ENCODE measurements around the gene NDEL1. TPM values are rescaled to one million over a fixed set of nuclear protein-coding genes. Genes with fewer than 3 reads are reported as not detected.

Gene NDEL1
- total RNA-seq, 1 experiment from 2014 or later = 34.7 TPM

DNA sequence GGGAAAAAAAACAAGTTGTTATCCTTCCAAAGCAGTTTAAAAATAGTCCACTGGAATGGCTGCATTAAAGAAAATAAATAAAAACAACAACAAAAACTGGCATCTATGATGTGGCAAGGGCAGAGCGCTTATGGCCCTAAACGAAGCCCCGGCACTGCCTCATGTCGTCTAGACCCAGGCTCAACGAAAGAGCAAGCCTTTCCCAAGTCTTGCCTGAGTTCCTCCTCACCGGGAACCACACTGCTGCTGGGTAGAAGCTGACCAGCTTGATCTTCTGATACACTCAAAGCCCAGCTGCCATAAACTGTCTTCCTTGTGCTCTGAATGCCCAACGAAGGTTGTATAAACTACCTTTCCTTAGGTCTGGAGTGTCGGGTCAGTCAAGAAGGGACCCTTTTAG lies 37.0 kb downstream of the NDEL1 start:
- H3K4me3 Mint-ChIP-seq = no peak overlapping the region
- ChIA-PET POLR2A (no interaction called here), CTCF (interaction anchor here (3.8 kb wide), 1 partner anchor 313 kb away, joined by 15 read pairs; no protein-coding TSS in a partner anchor)
- H3K27ac Mint-ChIP-seq = peak overlapping the region; percentile 84
- peaks cover 50% of the 10 kb centered on the region for H3K36me3 Mint-ChIP-seq
- no peaks in the 10 kb centered on the region for H3K27me3 Mint-ChIP-seq (ENCODE audit: low read depth)
- no peaks in the 10 kb centered on the region for H3K9me3 Mint-ChIP-seq
- ATAC-seq (no peak), DNase-seq (ENCODE audit: low spot score) (no peak)
- TF ChIP-seq ZNF138 (CRISPR knock-in tag; conservative IDR thresholded peaks at IDR 0.05) (no peak), JUN (CRISPR knock-in tag; IDR thresholded peaks at IDR 0.05) (no peak), SMAD3 (CRISPR knock-in tag; IDR thresholded peaks at IDR 0.05; ENCODE audit: borderline replicate concordance) (no peak), ZNF396 (CRISPR knock-in tag; IDR thresholded peaks at IDR 0.05; ENCODE audit: borderline replicate concordance) (no peak), GABPB1 (CRISPR knock-in tag; IDR thresholded peaks at IDR 0.05) (no peak), GRHL2 (CRISPR knock-in tag; IDR thresholded peaks at IDR 0.05; ENCODE audit: insufficient replicate concordance, severe bottlenecking) (no peak), TCF7 (CRISPR knock-in tag; IDR thresholded peaks at IDR 0.05; ENCODE audit: low read depth) (no peak), PRRX2 (CRISPR knock-in tag; IDR thresholded peaks at IDR 0.05) (no peak)
- TF ChIP-seq, protein P1, sequence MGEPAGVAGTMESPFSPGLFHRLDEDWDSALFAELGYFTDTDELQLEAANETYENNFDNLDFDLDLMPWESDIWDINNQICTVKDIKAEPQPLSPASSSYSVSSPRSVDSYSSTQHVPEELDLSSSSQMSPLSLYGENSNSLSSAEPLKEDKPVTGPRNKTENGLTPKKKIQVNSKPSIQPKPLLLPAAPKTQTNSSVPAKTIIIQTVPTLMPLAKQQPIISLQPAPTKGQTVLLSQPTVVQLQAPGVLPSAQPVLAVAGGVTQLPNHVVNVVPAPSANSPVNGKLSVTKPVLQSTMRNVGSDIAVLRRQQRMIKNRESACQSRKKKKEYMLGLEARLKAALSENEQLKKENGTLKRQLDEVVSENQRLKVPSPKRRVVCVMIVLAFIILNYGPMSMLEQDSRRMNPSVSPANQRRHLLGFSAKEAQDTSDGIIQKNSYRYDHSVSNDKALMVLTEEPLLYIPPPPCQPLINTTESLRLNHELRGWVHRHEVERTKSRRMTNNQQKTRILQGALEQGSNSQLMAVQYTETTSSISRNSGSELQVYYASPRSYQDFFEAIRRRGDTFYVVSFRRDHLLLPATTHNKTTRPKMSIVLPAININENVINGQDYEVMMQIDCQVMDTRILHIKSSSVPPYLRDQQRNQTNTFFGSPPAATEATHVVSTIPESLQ (CRISPR knock-in tag; IDR thresholded peaks at IDR 0.05) = no peak
- TF ChIP-seq, protein P2, sequence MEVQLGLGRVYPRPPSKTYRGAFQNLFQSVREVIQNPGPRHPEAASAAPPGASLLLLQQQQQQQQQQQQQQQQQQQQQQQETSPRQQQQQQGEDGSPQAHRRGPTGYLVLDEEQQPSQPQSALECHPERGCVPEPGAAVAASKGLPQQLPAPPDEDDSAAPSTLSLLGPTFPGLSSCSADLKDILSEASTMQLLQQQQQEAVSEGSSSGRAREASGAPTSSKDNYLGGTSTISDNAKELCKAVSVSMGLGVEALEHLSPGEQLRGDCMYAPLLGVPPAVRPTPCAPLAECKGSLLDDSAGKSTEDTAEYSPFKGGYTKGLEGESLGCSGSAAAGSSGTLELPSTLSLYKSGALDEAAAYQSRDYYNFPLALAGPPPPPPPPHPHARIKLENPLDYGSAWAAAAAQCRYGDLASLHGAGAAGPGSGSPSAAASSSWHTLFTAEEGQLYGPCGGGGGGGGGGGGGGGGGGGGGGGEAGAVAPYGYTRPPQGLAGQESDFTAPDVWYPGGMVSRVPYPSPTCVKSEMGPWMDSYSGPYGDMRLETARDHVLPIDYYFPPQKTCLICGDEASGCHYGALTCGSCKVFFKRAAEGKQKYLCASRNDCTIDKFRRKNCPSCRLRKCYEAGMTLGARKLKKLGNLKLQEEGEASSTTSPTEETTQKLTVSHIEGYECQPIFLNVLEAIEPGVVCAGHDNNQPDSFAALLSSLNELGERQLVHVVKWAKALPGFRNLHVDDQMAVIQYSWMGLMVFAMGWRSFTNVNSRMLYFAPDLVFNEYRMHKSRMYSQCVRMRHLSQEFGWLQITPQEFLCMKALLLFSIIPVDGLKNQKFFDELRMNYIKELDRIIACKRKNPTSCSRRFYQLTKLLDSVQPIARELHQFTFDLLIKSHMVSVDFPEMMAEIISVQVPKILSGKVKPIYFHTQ (CRISPR knock-in tag; IDR thresholded peaks at IDR 0.05) = no peak
- TF ChIP-seq, protein P3, sequence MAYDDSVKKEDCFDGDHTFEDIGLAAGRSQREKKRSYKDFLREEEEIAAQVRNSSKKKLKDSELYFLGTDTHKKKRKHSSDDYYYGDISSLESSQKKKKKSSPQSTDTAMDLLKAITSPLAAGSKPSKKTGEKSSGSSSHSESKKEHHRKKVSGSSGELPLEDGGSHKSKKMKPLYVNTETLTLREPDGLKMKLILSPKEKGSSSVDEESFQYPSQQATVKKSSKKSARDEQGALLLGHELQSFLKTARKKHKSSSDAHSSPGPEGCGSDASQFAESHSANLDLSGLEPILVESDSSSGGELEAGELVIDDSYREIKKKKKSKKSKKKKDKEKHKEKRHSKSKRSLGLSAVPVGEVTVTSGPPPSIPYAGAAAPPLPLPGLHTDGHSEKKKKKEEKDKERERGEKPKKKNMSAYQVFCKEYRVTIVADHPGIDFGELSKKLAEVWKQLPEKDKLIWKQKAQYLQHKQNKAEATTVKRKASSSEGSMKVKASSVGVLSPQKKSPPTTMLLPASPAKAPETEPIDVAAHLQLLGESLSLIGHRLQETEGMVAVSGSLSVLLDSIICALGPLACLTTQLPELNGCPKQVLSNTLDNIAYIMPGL (CRISPR knock-in tag; IDR thresholded peaks at IDR 0.05) = no peak
- TF ChIP-seq, protein P4, sequence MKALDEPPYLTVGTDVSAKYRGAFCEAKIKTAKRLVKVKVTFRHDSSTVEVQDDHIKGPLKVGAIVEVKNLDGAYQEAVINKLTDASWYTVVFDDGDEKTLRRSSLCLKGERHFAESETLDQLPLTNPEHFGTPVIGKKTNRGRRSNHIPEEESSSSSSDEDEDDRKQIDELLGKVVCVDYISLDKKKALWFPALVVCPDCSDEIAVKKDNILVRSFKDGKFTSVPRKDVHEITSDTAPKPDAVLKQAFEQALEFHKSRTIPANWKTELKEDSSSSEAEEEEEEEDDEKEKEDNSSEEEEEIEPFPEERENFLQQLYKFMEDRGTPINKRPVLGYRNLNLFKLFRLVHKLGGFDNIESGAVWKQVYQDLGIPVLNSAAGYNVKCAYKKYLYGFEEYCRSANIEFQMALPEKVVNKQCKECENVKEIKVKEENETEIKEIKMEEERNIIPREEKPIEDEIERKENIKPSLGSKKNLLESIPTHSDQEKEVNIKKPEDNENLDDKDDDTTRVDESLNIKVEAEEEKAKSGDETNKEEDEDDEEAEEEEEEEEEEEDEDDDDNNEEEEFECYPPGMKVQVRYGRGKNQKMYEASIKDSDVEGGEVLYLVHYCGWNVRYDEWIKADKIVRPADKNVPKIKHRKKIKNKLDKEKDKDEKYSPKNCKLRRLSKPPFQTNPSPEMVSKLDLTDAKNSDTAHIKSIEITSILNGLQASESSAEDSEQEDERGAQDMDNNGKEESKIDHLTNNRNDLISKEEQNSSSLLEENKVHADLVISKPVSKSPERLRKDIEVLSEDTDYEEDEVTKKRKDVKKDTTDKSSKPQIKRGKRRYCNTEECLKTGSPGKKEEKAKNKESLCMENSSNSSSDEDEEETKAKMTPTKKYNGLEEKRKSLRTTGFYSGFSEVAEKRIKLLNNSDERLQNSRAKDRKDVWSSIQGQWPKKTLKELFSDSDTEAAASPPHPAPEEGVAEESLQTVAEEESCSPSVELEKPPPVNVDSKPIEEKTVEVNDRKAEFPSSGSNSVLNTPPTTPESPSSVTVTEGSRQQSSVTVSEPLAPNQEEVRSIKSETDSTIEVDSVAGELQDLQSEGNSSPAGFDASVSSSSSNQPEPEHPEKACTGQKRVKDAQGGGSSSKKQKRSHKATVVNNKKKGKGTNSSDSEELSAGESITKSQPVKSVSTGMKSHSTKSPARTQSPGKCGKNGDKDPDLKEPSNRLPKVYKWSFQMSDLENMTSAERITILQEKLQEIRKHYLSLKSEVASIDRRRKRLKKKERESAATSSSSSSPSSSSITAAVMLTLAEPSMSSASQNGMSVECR (CRISPR knock-in tag; IDR thresholded peaks at IDR 0.05; ENCODE audit: borderline replicate concordance) = no peak
- TF ChIP-seq, protein P5, sequence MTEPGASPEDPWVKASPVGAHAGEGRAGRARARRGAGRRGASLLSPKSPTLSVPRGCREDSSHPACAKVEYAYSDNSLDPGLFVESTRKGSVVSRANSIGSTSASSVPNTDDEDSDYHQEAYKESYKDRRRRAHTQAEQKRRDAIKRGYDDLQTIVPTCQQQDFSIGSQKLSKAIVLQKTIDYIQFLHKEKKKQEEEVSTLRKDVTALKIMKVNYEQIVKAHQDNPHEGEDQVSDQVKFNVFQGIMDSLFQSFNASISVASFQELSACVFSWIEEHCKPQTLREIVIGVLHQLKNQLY (CRISPR knock-in tag; IDR thresholded peaks at IDR 0.05) = no peak
- TF ChIP-seq, protein P6, sequence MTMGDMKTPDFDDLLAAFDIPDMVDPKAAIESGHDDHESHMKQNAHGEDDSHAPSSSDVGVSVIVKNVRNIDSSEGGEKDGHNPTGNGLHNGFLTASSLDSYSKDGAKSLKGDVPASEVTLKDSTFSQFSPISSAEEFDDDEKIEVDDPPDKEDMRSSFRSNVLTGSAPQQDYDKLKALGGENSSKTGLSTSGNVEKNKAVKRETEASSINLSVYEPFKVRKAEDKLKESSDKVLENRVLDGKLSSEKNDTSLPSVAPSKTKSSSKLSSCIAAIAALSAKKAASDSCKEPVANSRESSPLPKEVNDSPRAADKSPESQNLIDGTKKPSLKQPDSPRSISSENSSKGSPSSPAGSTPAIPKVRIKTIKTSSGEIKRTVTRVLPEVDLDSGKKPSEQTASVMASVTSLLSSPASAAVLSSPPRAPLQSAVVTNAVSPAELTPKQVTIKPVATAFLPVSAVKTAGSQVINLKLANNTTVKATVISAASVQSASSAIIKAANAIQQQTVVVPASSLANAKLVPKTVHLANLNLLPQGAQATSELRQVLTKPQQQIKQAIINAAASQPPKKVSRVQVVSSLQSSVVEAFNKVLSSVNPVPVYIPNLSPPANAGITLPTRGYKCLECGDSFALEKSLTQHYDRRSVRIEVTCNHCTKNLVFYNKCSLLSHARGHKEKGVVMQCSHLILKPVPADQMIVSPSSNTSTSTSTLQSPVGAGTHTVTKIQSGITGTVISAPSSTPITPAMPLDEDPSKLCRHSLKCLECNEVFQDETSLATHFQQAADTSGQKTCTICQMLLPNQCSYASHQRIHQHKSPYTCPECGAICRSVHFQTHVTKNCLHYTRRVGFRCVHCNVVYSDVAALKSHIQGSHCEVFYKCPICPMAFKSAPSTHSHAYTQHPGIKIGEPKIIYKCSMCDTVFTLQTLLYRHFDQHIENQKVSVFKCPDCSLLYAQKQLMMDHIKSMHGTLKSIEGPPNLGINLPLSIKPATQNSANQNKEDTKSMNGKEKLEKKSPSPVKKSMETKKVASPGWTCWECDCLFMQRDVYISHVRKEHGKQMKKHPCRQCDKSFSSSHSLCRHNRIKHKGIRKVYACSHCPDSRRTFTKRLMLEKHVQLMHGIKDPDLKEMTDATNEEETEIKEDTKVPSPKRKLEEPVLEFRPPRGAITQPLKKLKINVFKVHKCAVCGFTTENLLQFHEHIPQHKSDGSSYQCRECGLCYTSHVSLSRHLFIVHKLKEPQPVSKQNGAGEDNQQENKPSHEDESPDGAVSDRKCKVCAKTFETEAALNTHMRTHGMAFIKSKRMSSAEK (CRISPR knock-in tag; IDR thresholded peaks at IDR 0.05; ENCODE audit: borderline replicate concordance) = no peak
- no peaks in the 10 kb centered on the region for H3K4me1 Mint-ChIP-seq

Measured in WTC11 (cell line).